GM19351 (cell line): ENCODE measurements around the gene ACOT7.
"Not testable (repeated sequence)": the region's sequence is repeated elsewhere in the genome, so short reads cannot be mapped to it uniquely, and the experiment has no call there.

Experiments used
- ATAC-seq: cut with Tn5 transposase; IDR thresholded peaks from one replicate; pipeline ENCODE4 v1.9.1; 2021; ENCODE audit warnings: mild to moderate bottlenecking, moderate library complexity; ENCODE audit not compliant: unreplicated experiment

The ACOT7 gene

GRCh38 chr1:6241887-6242740 lies 151.5 kb downstream of the ACOT7 start:
- ATAC-seq = no peak

- ATAC-seq = no peak
Measured at GRCh38 chr1:6241107-6241886, 152.3 kb downstream of the ACOT7 start.

- no peak for ATAC-seq
Measured at GRCh38 chr1:6239950-6240768, 153.4 kb downstream of the ACOT7 start.

- ATAC-seq = no peak
Measured at GRCh38 chr1:6239213-6239752, 154.3 kb downstream of the ACOT7 start.

- ATAC-seq = no peak
Measured at GRCh38 chr1:6237093-6237492, 156.5 kb downstream of the ACOT7 start.

GRCh38 chr1:6235296-6235677 lies 158.3 kb downstream of the ACOT7 start:
- ATAC-seq = peak; percentile 21

- ATAC-seq = no peak
Measured at GRCh38 chr1:6234502-6235295, 158.9 kb downstream of the ACOT7 start.

- ATAC-seq = no peak
Measured at GRCh38 chr1:6233376-6233775, 160.2 kb downstream of the ACOT7 start.

GRCh38 chr1:6225651-6226050 lies 167.9 kb downstream of the ACOT7 start:
- no peak for ATAC-seq

- ATAC-seq = no peak
Measured at GRCh38 chr1:6224718-6225117, 168.8 kb downstream of the ACOT7 start.

- no peak for ATAC-seq
Measured at GRCh38 chr1:6223617-6224016, 169.9 kb downstream of the ACOT7 start.

- no peak for ATAC-seq
Measured at GRCh38 chr1:6222636-6223035, 170.9 kb downstream of the ACOT7 start.

- no peak for ATAC-seq
Measured at GRCh38 chr1:6221210-6221784, 172.3 kb downstream of the ACOT7 start.

- no peak for ATAC-seq
Measured at GRCh38 chr1:6220236-6220635, 173.3 kb downstream of the ACOT7 start.

- not testable (repeated sequence) for ATAC-seq
Measured at GRCh38 chr1:6219641-6220040, 173.9 kb downstream of the ACOT7 start.

- no peak for ATAC-seq
Measured at GRCh38 chr1:6218375-6219164, 175.0 kb downstream of the ACOT7 start.
